HepG2 (cell line): ENCODE data around the gene TIPRL. TPM values are rescaled to one million over a fixed set of nuclear protein-coding genes. Genes with fewer than 3 reads are reported as not detected.
"Not testable (repeated sequence)": the region's sequence is repeated elsewhere in the genome, so short reads cannot be mapped to it uniquely, and the experiment has no call there.

Experiments
- ATAC-seq: fragments of 200-7000 bp; cut with Tn5 transposase; 3 replicates; pipeline ENCODE4 v1.9.1; 2020; ENCODE audit warnings: mild to moderate bottlenecking, moderate library complexity
- BruUV-seq: library from RNA; stranded (reverse); fragments of 400-500 nt; replicated peaks from 2 replicates; lab custom pipeline; 2021; lab: Mats Ljungman, UMichigan
- CTCF ChIA-PET: fragments of 300-600 bp; formaldehyde crosslinking; extraction: SDS; loops from one replicate; lab custom pipeline; 2021; ENCODE audit warnings: low total read pairs, inconsistent platforms, low intra/inter-chr PET ratio; lab: Yijun Ruan, JAX
- POLR2A ChIA-PET: fragments of 350-600 bp; sonication (Branson Sonifier 250); formaldehyde crosslinking; loops from one replicate; lab custom pipeline; 2020; ENCODE audit warnings: antibody characterized with exemption, inconsistent platforms; lab: Yijun Ruan, JAX
- DNase-seq: peaks from one replicate; pipeline ENCODE4 v3.0.0-alpha.2; 2015; ENCODE audit warnings: low spot score
- FAIRE-seq: peaks from 3 replicates; lab custom pipeline; 2011; peaks lifted over from hg19 to GRCh38; lab: Jason Lieb, UNC
- H2AFZ ChIP-seq: one replicate; pipeline ENCODE4 v1.6.1; 2011; ENCODE audit warnings: low read length, inconsistent platforms
- H3K27ac ChIP-seq: fragments of 300-600 bp; 3 replicates; pipeline ENCODE4 v1.8.0; 2011; ENCODE audit warnings: mixed run types, mild to moderate bottlenecking, mixed read lengths, low read length, inconsistent platforms; ENCODE audit not compliant: insufficient read depth; ENCODE audit errors: extremely low read length
- H3K27me3 ChIP-seq, 2 experiments: fragments of 200-600 bp in 1 of 2; 2 replicates in 1 of 2; 3 replicates in 1 of 2; pipeline versions ENCODE4 v1.6.0 to v1.8.0; 2011; ENCODE audit warnings: low read length in 2 of 2, mild to moderate bottlenecking in 2 of 2, moderate library complexity in 2 of 2, inconsistent platforms in 1 of 2; ENCODE audit not compliant: insufficient read depth in 2 of 2, control insufficient read depth in 1 of 2
- H3K36me3 ChIP-seq, 2 experiments: fragments of 200-600 bp in 1 of 2; replicated peaks in 1 of 2; 2 replicates in 1 of 2; 3 replicates in 1 of 2; pipeline versions ENCODE4 v1.5.1 to v1.8.0; 2011; ENCODE audit warnings: low read length in 2 of 2, inconsistent platforms in 1 of 2; ENCODE audit not compliant: insufficient read depth in 2 of 2, control insufficient read depth in 1 of 2
- H3K4me1 ChIP-seq: 2 replicates; pipeline ENCODE4 v1.5.1; 2012; ENCODE audit warnings: low read length, inconsistent platforms; ENCODE audit not compliant: insufficient read depth
- H3K4me2 ChIP-seq: 2 replicates; pipeline ENCODE4 v1.6.0; 2011; ENCODE audit warnings: low read depth, low read length, inconsistent platforms
- H3K4me3 ChIP-seq, 3 experiments: fragments of 200-600 bp in 1 of 3; sonication (generic), shearing (Covaris generic) in 1 of 3; replicated peaks in 1 of 3; 2 replicates each; pipeline ENCODE4 v1.5.1; 2011 to 2016; ENCODE audit warnings: low read length in 3 of 3, inconsistent platforms in 2 of 3, low read depth in 2 of 3, mild to moderate bottlenecking in 2 of 3, control low read depth in 1 of 3, mixed read lengths in 1 of 3; ENCODE audit not compliant: insufficient read depth in 1 of 3
- H3K79me2 ChIP-seq: one replicate; pipeline ENCODE4 v1.6.1; 2011; ENCODE audit warnings: low read length, inconsistent platforms; ENCODE audit not compliant: insufficient read depth
- H3K9ac ChIP-seq: 2 replicates; pipeline ENCODE4 v1.6.0; 2011; ENCODE audit warnings: mild to moderate bottlenecking, low read depth, low read length, inconsistent platforms; ENCODE audit not compliant: insufficient read depth
- H3K9me3 ChIP-seq: 2 replicates; pipeline ENCODE4 v1.5.1; 2012; ENCODE audit warnings: mild to moderate bottlenecking, low read length
- H4K20me1 ChIP-seq: 2 replicates; pipeline ENCODE4 v1.6.0; 2011; ENCODE audit warnings: inconsistent platforms, mild to moderate bottlenecking, low read length, moderate library complexity; ENCODE audit not compliant: insufficient read depth
- DMAP1 ChIP-seq: IDR thresholded peaks from 2 replicates; pipeline ENCODE4 v1.6.1; 2016
- FOXP1 ChIP-seq, 2 experiments: fragments of 450-650 bp in 1 of 2; IDR thresholded peaks; 2 replicates each; pipeline ENCODE4 v1.6.1; 2017 to 2018; ENCODE audit warnings: antibody characterized with exemption in 1 of 2
- KDM5A ChIP-seq: fragments of 200-600 bp; sonication (generic); IDR thresholded peaks from 2 replicates; pipeline ENCODE4 v1.7.0; 2018; ENCODE audit warnings: antibody characterized with exemption, mild to moderate bottlenecking, low read length, borderline replicate concordance
- SMARCE1 ChIP-seq: fragments of 450-650 bp; IDR thresholded peaks from 2 replicates; pipeline ENCODE4 v1.6.1; 2017; ENCODE audit warnings: borderline replicate concordance
- ZBTB20 ChIP-seq: sonication (generic); formaldehyde crosslinking; IDR thresholded peaks from 2 replicates; pipeline ENCODE4 v1.8.1; 2023; ENCODE audit warnings: missing genetic modification reagents, low read depth, mild to moderate bottlenecking, borderline replicate concordance
- ZKSCAN5 ChIP-seq: sonication (generic); formaldehyde crosslinking; IDR thresholded peaks from 2 replicates; pipeline ENCODE4 v1.5.1; 2020; ENCODE audit warnings: mild to moderate bottlenecking, missing genetic modification reagents
- ZNF501 ChIP-seq: sonication (generic); formaldehyde crosslinking; IDR thresholded peaks from 2 replicates; pipeline ENCODE4 v1.5.1; 2020; ENCODE audit warnings: mild to moderate bottlenecking, moderate library complexity, missing genetic modification reagents
- ZNF75D ChIP-seq: sonication (generic); formaldehyde crosslinking; IDR thresholded peaks from 2 replicates; pipeline ENCODE4 v1.8.1; 2023; ENCODE audit warnings: missing genetic modification reagents, mild to moderate bottlenecking, borderline replicate concordance
- ZNF781 ChIP-seq: sonication (generic); formaldehyde crosslinking; IDR thresholded peaks from 2 replicates; pipeline ENCODE4 v1.5.1; 2020; ENCODE audit warnings: borderline replicate concordance, mild to moderate bottlenecking, missing genetic modification reagents; ENCODE audit errors: not compliant biosample characterization
- WGBS: methylation state at CpG from one replicate; pipeline ENCODE4 v1.1.6; 2017; ENCODE audit warnings: low lambda C conversion rate; 5-methylcytosine and 5-hydroxymethylcytosine counted together
- in situ Hi-C: cut with HindIII; loops from 2 replicates; pipeline ENCODE4 v1.10.0; 2017; ENCODE audit warnings: low pct_unique_long_range_greater_than_20kb; ENCODE audit not compliant: extremely low pct_ligation_motif_present
- intact Hi-C: fragments of 100-400 bp; cut with micrococcal nuclease; formaldehyde crosslinking; loops from one replicate; pipeline ENCODE4 v1.10.0; 2022; ENCODE audit not compliant: unreplicated experiment
- polyA plus RNA-seq, 8 experiments: library from polyadenylated mRNA; depleted of rRNA in 3 of 8; stranded (reverse) in 7 of 8; unstranded in 1 of 8; fragments of >200 nt; fragmentation: Illumina TruSeq in 4 of 8; extraction: Trizol in 4 of 8; gene quantifications; 2 replicates each; pipeline versions ENCODE4 v1.2.1 to v1.2.3, GENCODE V29; 2011 to 2016; ENCODE audit warnings: low read depth in 4 of 8, missing spikeins in 1 of 8, mixed read lengths in 1 of 8; ENCODE audit not compliant: insufficient read depth in 1 of 8
- total RNA-seq, 5 experiments: library from RNA; depleted of rRNA; stranded (reverse); fragments of >200 nt; fragmentation: Illumina TruSeq; extraction: Trizol; gene quantifications; 2 replicates each; pipeline ENCODE4 v1.2.3, GENCODE V29; 2016; ENCODE audit warnings: low read depth in 1 of 5
- TF ChIP-seq, protein P1 (sequence below): sonication (generic); formaldehyde crosslinking; IDR thresholded peaks from 2 replicates; pipeline ENCODE4 v1.9.0; 2021; ENCODE audit warnings: missing genetic modification reagents, mild to moderate bottlenecking, borderline replicate concordance
- TF ChIP-seq, protein P2 (sequence below): sonication (generic); formaldehyde crosslinking; IDR thresholded peaks from 2 replicates; pipeline ENCODE4 v1.4.0; 2020; ENCODE audit warnings: missing genetic modification reagents

The TIPRL gene
- total and polyA plus RNA-seq, 2 of the 13 experiments (the other 11 are each of a cell fraction or from before 2014, with no cell fraction given) = 10.1 to 22.8 TPM

GRCh38 chr1:168180148-168180524 is 1.4 kb downstream of the TIPRL start:
- Histone ChIP-seq H3K4me3 (peak overlapping the region; percentile 76 to 85 (median 83)), H3K9me3 (no peaks in the 10 kb centered on the region), H3K27ac (peak overlapping the region; percentile 68), H3K4me1 (peaks cover 11% of the 10 kb centered on the region), H3K79me2 (peaks cover 8% of the 10 kb centered on the region), H2AFZ (peak overlapping the region; percentile 57), H3K36me3 (no peaks in the 10 kb centered on the region), H4K20me1 (no peaks in the 10 kb centered on the region), H3K27me3 (no peaks in the 10 kb centered on the region; a peak in 1 of 5 replicates), H3K4me2 (peak overlapping the region; percentile 80), H3K9ac (peak overlapping the region; percentile 78; the same call in 1 of the 2 replicates)
- FAIRE-seq (no peak), ATAC-seq (no peak), DNase-seq (no peak)
- BruUV-seq = no TSS peak
- TF ChIP-seq ZNF75D (CRISPR knock-in tag) = no peak
- TF ChIP-seq ZNF781 (CRISPR knock-in tag) = no peak
- TF ChIP-seq KDM5A = no peak
- TF ChIP-seq ZNF501 = no peak
- TF ChIP-seq FOXP1 (IDR thresholded peaks at IDR 0.05) = no peak
- no peak for TF ChIP-seq FOXP1 (CRISPR knock-in tag; IDR thresholded peaks at IDR 0.05)
- TF ChIP-seq ZKSCAN5 (CRISPR knock-in tag) = no peak
- no peak for TF ChIP-seq ZBTB20 (CRISPR knock-in tag)
- no peak for TF ChIP-seq DMAP1 (CRISPR knock-in tag)
- no peak for TF ChIP-seq SMARCE1
- TF ChIP-seq, protein P1, sequence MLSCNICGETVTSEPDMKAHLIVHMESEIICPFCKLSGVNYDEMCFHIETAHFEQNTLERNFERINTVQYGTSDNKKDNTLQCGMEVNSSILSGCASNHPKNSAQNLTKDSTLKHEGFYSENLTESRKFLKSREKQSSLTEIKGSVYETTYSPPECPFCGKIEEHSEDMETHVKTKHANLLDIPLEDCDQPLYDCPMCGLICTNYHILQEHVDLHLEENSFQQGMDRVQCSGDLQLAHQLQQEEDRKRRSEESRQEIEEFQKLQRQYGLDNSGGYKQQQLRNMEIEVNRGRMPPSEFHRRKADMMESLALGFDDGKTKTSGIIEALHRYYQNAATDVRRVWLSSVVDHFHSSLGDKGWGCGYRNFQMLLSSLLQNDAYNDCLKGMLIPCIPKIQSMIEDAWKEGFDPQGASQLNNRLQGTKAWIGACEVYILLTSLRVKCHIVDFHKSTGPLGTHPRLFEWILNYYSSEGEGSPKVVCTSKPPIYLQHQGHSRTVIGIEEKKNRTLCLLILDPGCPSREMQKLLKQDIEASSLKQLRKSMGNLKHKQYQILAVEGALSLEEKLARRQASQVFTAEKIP = no peak
- TF ChIP-seq, protein P2, sequence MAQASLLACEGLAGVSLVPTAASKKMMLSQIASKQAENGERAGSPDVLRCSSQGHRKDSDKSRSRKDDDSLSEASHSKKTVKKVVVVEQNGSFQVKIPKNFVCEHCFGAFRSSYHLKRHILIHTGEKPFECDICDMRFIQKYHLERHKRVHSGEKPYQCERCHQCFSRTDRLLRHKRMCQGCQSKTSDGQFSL = no peak
- in situ Hi-C loops = no loop called here
- WGBS = 11% methylated on average over 2 of the region's 2 CpGs
- POLR2A ChIA-PET = no interaction called here
- intact Hi-C loops = no loop called here
- CTCF ChIA-PET = no interaction called here

- H3K79me2 ChIP-seq, H3K4me2 ChIP-seq, H3K27ac ChIP-seq, H4K20me1 ChIP-seq, H3K9me3 ChIP-seq, H3K36me3 ChIP-seq, POLR2A ChIA-PET, ATAC-seq, H3K4me3 ChIP-seq, H3K27me3 ChIP-seq, in situ Hi-C loops, H3K9ac ChIP-seq, CTCF ChIA-PET, intact Hi-C loops, BruUV-seq, H2AFZ ChIP-seq, FAIRE-seq, DNase-seq: not testable (repeated sequence)
- peaks cover 11% of the 10 kb centered on the region for H3K4me1 ChIP-seq
- 94% methylated on average over 15 of the region's 15 CpGs for WGBS
These were observed 2.4 kb downstream of the TIPRL start for GRCh38 chr1:168181063-168181720.
